ENCODE measurements around the gene GLRA3. TPM values are rescaled to one million over a fixed set of nuclear protein-coding genes. Genes with fewer than 3 reads are reported as not detected.

The GLRA3 gene
- total and polyA plus RNA-seq, 2 of the 8 experiments (the other 6 are each of a cell fraction or from before 2014, with no cell fraction given), result 0.02 TPM; not detected in 1

GRCh38 chr4:174713181-174713580 lies 115.9 kb downstream of the GLRA3 start:
- WGBS, 2 experiments (ENCODE audit: extremely low coverage in 1 of 2, insufficient coverage in 1 of 2, insufficient read length in 1 of 2, insufficient replicate concordance in 2 of 2, low coverage in 1 of 2, low lambda C conversion rate in 2 of 2, missing lambda C conversion rate in 1 of 2), result 75% methylated on average over 2 of the region's 2 CpGs; no CpG with 5 or more reads in 1 of the 2 experiments
- Histone ChIP-seq H3K79me2 (ENCODE audit: control insufficient read depth in 1 of 2, insufficient read depth in 2 of 2, low read length in 2 of 2) (no peaks in the 10 kb centered on the region), H4K5ac (ENCODE audit: insufficient read length, low read depth, low read length) (no peak overlapping the region), H3K27ac (ENCODE audit: low read depth, low read length) (no peak overlapping the region), H3K18ac (ENCODE audit: extremely low read depth, low read length) (no peak overlapping the region), H3K23ac (ENCODE audit: insufficient read length) (no peak overlapping the region), H4K91ac (replicated peaks; ENCODE audit: insufficient read length, low read length) (no peak overlapping the region), H2BK5ac (ENCODE audit: low read depth, low read length) (no peak overlapping the region), H3K23me2 (ENCODE audit: low read depth, low read length) (no peaks in the 10 kb centered on the region), H4K8ac (ENCODE audit: extremely low read depth, insufficient read depth, low read length) (no peak overlapping the region), H2BK20ac (ENCODE audit: low read length) (no peak overlapping the region), H2BK15ac (ENCODE audit: low read length) (no peak overlapping the region), H3K4ac (replicated peaks; ENCODE audit: insufficient read length, low read depth, low read length) (no peak overlapping the region), H3K9me3 (ENCODE audit: insufficient read depth in 2 of 2, low read depth in 1 of 2, low read length in 1 of 2) (no peaks in the 10 kb centered on the region), H4K20me1 (replicated peaks in 1 of 2; ENCODE audit: control insufficient read depth in 1 of 2, insufficient read depth in 2 of 2, low read length in 2 of 2) (no peaks in the 10 kb centered on the region), H3K4me1 (replicated peaks in 1 of 4; ENCODE audit: control insufficient read depth in 3 of 4, insufficient read depth in 4 of 4, low read length in 3 of 4) (peaks cover 0 to 4% (median 2%) of the 10 kb centered on the region in 4 experiments; a peak in 1 of 7 replicates), H3K79me1 (ENCODE audit: low read depth, low read length) (no peaks in the 10 kb centered on the region), H2BK12ac (ENCODE audit: low read depth, low read length) (no peak overlapping the region), H3K36me3 (ENCODE audit: control insufficient read depth in 2 of 4, insufficient read depth in 4 of 4, low read length in 3 of 4) (no peaks in the 10 kb centered on the region), H3K56ac (replicated peaks; ENCODE audit: insufficient read length, low read depth, low read length) (no peak overlapping the region), H3K9ac (replicated peaks in 1 of 4; ENCODE audit: extremely low read depth in 1 of 4, low read depth in 3 of 4, low read length in 3 of 4) (no peak overlapping the region), H3K27me3 (replicated peaks in 1 of 4; ENCODE audit: control insufficient read depth in 3 of 4, extremely low read depth in 1 of 4, insufficient read depth in 3 of 4, low read length in 3 of 4) (no peaks in the 10 kb centered on the region), H2AFZ (ENCODE audit: low read length) (no peak overlapping the region; the same call in 1 of the 2 replicates), H2AK5ac (ENCODE audit: low read depth, low read length) (no peak overlapping the region), H2BK120ac (replicated peaks; ENCODE audit: low read depth, low read length) (no peak overlapping the region), H3K4me3 (ENCODE audit: extremely low read depth in 1 of 4, insufficient read depth in 2 of 4, low read depth in 3 of 4, low read length in 4 of 4) (no peak overlapping the region), H3K14ac (ENCODE audit: insufficient read length) (no peak overlapping the region), H3K4me2 (ENCODE audit: insufficient read depth in 1 of 2, low read depth in 2 of 2, low read length in 2 of 2) (no peak overlapping the region)
- no peak for FAIRE-seq
- TF ChIP-seq CBX5 (IDR thresholded peaks at IDR 0.05; ENCODE audit: low read depth, low read length) (no peak), KDM5A (IDR thresholded peaks at IDR 0.05; ENCODE audit: low read length) (no peak), BCL11A (IDR thresholded peaks at IDR 0.05; ENCODE audit: low read depth in 2 of 2, low read length in 2 of 2) (no peak), BRCA1 (IDR thresholded peaks at IDR 0.05; ENCODE audit: low read depth, low read length) (no peak), JUND (IDR thresholded peaks at IDR 0.05; ENCODE audit: low read length) (no peak)
- DNase-seq (ENCODE audit: low read depth in 1 of 2, low spot score in 2 of 2), result no peak
- POLR2A ChIA-PET (ENCODE audit: partially characterized antibody), result no interaction called here
- CTCF ChIA-PET (ENCODE audit: partially characterized antibody), result interaction anchor here (1.0 to 3.6 kb wide), 13 partner anchors 11 to 355 kb away, joined by 3 to 12 read pairs (median 5); no protein-coding TSS in a partner anchor

Data from H1 (cell line).